Neural progenitor cell (in vitro differentiated cells): ENCODE results near the gene SLC25A26. TPM values are rescaled to one million over a fixed set of nuclear protein-coding genes. Genes with fewer than 3 reads are reported as not detected.
"Not testable (repeated sequence)": the region's sequence is repeated elsewhere in the genome, so short reads cannot be mapped to it uniquely, and the experiment has no call there.

Experiments used
- DNase-seq: peaks from one replicate; pipeline ENCODE4 v3.0.0-alpha.2; 2016; ENCODE audit warnings: low spot score
- H2AFZ ChIP-seq: fragments of 200-600 bp; sonication (generic); replicated peaks from 2 replicates; pipeline ENCODE4 v1.6.1; 2016; ENCODE audit warnings: antibody characterized with exemption
- H3F3A ChIP-seq: fragments of 200-600 bp; sonication (generic); 2 replicates; pipeline ENCODE4 v1.6.1; 2016; ENCODE audit warnings: antibody characterized with exemption, low read depth
- H3K27ac ChIP-seq: fragments of 200-600 bp; sonication (generic); 2 replicates; pipeline ENCODE4 v1.5.1; 2016; ENCODE audit warnings: mild to moderate bottlenecking
- H3K27me3 ChIP-seq: fragments of 200-600 bp; sonication (generic); 2 replicates; pipeline ENCODE4 v1.6.1; 2016; ENCODE audit warnings: mild to moderate bottlenecking, moderate library complexity
- H3K36me3 ChIP-seq: fragments of 200-600 bp; sonication (generic); 2 replicates; pipeline ENCODE4 v1.5.1; 2016
- H3K4me1 ChIP-seq: fragments of 200-600 bp; sonication (generic); 2 replicates; pipeline ENCODE4 v1.6.1; 2016; ENCODE audit warnings: mixed run types
- H3K4me2 ChIP-seq: fragments of 200-600 bp; sonication (generic); 2 replicates; pipeline ENCODE4 v1.6.1; 2016
- H3K4me3 ChIP-seq: fragments of 200-600 bp; sonication (generic); 2 replicates; pipeline ENCODE4 v1.5.1; 2016
- H3K79me2 ChIP-seq: fragments of 200-600 bp; sonication (generic); 2 replicates; pipeline ENCODE4 v1.6.1; 2016; ENCODE audit warnings: low read depth
- H3K9ac ChIP-seq: fragments of 200-600 bp; sonication (generic); 2 replicates; pipeline ENCODE4 v1.6.1; 2016
- H3K9me3 ChIP-seq: fragments of 200-600 bp; sonication (generic); 2 replicates; pipeline ENCODE4 v1.5.1; 2016; ENCODE audit warnings: low read depth
- H4K20me1 ChIP-seq: fragments of 200-600 bp; sonication (generic); 2 replicates; pipeline ENCODE4 v1.6.1; 2016; ENCODE audit warnings: low read depth
- H3K27ac Mint-ChIP-seq: 3 replicates; pipeline ENCODE4 v1.8.0; 2021; ENCODE audit warnings: mixed read lengths
- H3K27me3 Mint-ChIP-seq: 2 replicates; pipeline ENCODE4 v1.8.0; 2022; ENCODE audit warnings: low read depth, mild to moderate bottlenecking, inconsistent platforms, moderate library complexity, mixed read lengths; ENCODE audit not compliant: insufficient read depth
- H3K36me3 Mint-ChIP-seq: 3 replicates; pipeline ENCODE4 v1.8.0; 2021; ENCODE audit warnings: mixed read lengths
- H3K4me1 Mint-ChIP-seq: 3 replicates; pipeline ENCODE4 v1.8.0; 2021; ENCODE audit warnings: mixed read lengths
- H3K4me3 Mint-ChIP-seq: 3 replicates; pipeline ENCODE4 v1.8.0; 2021; ENCODE audit warnings: mild to moderate bottlenecking, moderate library complexity, mixed read lengths
- H3K9me3 Mint-ChIP-seq: 3 replicates; pipeline ENCODE4 v1.8.0; 2020; ENCODE audit warnings: mixed read lengths
- EZH2 ChIP-seq: fragments of 200-600 bp; sonication (generic); IDR thresholded peaks from 2 replicates; pipeline ENCODE4 v1.6.1; 2017; ENCODE audit warnings: antibody characterized with exemption, mild to moderate bottlenecking, moderate library complexity
- EZH2phosphoT487 ChIP-seq: fragments of 200-600 bp; sonication (generic); IDR thresholded peaks from 2 replicates; pipeline ENCODE4 v1.6.1; 2017; ENCODE audit warnings: antibody characterized with exemption
- total RNA-seq: library from RNA; depleted of rRNA; stranded (reverse); fragments of >200 nt; gene quantifications from 2 replicates; pipeline ENCODE4 v1.2.3, GENCODE V29; 2015; ENCODE audit warnings: low replicate concordance
- TF ChIP-seq, protein P1 (sequence below): fragments of 200-600 bp; sonication (generic); IDR thresholded peaks from 2 replicates; pipeline ENCODE4 v1.5.1; 2017; ENCODE audit warnings: antibody characterized with exemption, mild to moderate bottlenecking

SLC25A26 gene
- total RNA-seq, 1 donor from 2014 or later, result 17.0 TPM

DNA sequence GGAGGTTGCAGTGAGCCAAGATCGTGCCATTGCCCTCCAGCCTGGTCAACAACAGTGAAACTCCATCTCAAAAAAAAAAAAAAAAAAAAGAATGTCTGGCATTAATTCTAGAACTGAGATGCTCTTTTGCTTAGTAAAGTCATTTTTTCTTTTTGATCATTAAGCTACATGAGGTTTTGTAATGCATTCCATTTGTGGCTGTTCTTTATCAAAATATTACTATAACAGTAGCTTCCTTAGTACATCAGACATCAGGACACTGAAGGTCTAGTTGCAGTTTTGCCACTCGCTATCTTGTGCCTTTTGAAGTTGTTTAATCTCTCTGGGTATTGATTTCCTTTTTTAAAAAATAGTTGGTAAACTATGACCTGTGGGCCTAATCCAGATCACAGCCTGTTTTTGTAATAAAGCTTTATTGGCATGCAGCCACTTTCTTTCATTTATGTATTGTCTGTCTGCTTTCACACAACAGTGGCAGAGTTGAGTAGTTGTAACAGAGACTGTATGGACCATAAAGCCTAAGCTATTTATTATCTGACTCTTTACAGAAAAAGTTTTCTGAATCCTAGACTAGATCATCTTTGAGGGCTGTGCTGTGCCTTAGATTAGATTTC is 76.6 kb downstream of the SLC25A26 start:
- H3K4me1 Mint-ChIP-seq, result peaks cover 41% of the 10 kb centered on the region
- no peak overlapping the region for H3K4me2 ChIP-seq
- H3K27me3 Mint-ChIP-seq, result peaks cover 6% of the 10 kb centered on the region
- no peaks in the 10 kb centered on the region for H3K27me3 ChIP-seq
- H3K27ac ChIP-seq, result no peak overlapping the region
- no peak overlapping the region for H3K4me3 Mint-ChIP-seq
- no peak overlapping the region for H3K9ac ChIP-seq
- H3K79me2 ChIP-seq, result no peaks in the 10 kb centered on the region
- no peak overlapping the region for H3K4me3 ChIP-seq
- no peak for DNase-seq
- H3F3A ChIP-seq, result no peaks in the 10 kb centered on the region
- no peak for TF ChIP-seq EZH2phosphoT487
- TF ChIP-seq, protein P1, sequence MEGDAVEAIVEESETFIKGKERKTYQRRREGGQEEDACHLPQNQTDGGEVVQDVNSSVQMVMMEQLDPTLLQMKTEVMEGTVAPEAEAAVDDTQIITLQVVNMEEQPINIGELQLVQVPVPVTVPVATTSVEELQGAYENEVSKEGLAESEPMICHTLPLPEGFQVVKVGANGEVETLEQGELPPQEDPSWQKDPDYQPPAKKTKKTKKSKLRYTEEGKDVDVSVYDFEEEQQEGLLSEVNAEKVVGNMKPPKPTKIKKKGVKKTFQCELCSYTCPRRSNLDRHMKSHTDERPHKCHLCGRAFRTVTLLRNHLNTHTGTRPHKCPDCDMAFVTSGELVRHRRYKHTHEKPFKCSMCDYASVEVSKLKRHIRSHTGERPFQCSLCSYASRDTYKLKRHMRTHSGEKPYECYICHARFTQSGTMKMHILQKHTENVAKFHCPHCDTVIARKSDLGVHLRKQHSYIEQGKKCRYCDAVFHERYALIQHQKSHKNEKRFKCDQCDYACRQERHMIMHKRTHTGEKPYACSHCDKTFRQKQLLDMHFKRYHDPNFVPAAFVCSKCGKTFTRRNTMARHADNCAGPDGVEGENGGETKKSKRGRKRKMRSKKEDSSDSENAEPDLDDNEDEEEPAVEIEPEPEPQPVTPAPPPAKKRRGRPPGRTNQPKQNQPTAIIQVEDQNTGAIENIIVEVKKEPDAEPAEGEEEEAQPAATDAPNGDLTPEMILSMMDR, result no peak
- TF ChIP-seq EZH2, result no peak
- H3K9me3 ChIP-seq, result no peaks in the 10 kb centered on the region
- no peaks in the 10 kb centered on the region for H3K9me3 Mint-ChIP-seq
- H4K20me1 ChIP-seq, result no peaks in the 10 kb centered on the region
- H3K27ac Mint-ChIP-seq, result no peak overlapping the region
- no peak overlapping the region for H2AFZ ChIP-seq
- no peaks in the 10 kb centered on the region for H3K36me3 ChIP-seq
- no peaks in the 10 kb centered on the region for H3K36me3 Mint-ChIP-seq
- no peaks in the 10 kb centered on the region for H3K4me1 ChIP-seq

DNA sequence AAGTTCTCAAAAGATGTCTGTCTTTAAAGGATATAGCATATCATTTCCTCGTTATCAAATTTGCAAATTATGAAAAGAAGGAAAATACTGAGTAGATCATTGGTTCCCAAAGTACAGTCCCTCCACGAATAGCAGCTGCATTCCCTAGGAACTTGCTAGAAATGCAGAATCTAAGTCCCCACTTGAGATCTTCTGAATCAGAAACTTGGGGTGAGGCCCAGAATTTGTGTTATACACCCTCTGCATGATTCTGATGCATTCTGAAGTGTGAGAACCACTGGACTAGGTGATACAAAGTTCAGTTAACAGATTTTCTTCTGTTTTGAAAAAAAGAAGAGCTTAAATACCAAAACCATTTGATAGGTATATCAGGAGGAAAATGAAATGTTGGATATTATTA is 77.1 kb downstream of the SLC25A26 start:
- H3K79me2 ChIP-seq, result no peaks in the 10 kb centered on the region
- no peak overlapping the region for H3K4me3 ChIP-seq
- Mint-ChIP-seq H3K4me3 (no peak overlapping the region), H3K36me3 (no peaks in the 10 kb centered on the region), H3K9me3 (no peaks in the 10 kb centered on the region), H3K27ac (no peak overlapping the region), H3K27me3 (peaks cover 6% of the 10 kb centered on the region), H3K4me1 (peaks cover 38% of the 10 kb centered on the region)
- H2AFZ ChIP-seq, result no peak overlapping the region
- H3K4me1 ChIP-seq, result no peaks in the 10 kb centered on the region
- DNase-seq, result no peak
- no peaks in the 10 kb centered on the region for H4K20me1 ChIP-seq
- H3F3A ChIP-seq, result no peaks in the 10 kb centered on the region
- no peaks in the 10 kb centered on the region for H3K9me3 ChIP-seq
- H3K9ac ChIP-seq, result no peak overlapping the region
- no peaks in the 10 kb centered on the region for H3K27me3 ChIP-seq
- no peak overlapping the region for H3K4me2 ChIP-seq
- no peaks in the 10 kb centered on the region for H3K36me3 ChIP-seq
- H3K27ac ChIP-seq, result no peak overlapping the region
- TF ChIP-seq EZH2phosphoT487 (no peak), EZH2 (no peak)
- TF ChIP-seq, protein P1, result no peak

DNA sequence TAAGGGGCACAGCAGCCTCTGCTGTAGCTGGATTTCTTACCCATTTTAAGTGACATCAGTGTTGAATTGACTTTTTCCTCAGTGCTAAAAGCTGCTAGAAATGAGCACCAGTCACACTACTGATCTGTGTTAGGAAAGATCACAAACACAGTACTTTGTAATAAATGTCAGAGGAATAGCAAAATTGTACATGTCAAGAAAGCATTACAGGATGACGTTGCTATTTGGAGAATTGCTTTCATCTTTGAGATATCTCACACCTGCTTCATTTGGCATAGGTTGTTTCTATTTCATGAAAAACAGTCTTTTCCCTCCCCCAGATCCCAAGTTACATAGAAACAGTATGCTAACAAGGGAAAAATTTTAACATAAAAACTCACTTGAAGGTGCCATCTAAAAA is 77.8 kb downstream of the SLC25A26 start:
- peak overlapping the region; percentile 42 for H3K27ac Mint-ChIP-seq

DNA sequence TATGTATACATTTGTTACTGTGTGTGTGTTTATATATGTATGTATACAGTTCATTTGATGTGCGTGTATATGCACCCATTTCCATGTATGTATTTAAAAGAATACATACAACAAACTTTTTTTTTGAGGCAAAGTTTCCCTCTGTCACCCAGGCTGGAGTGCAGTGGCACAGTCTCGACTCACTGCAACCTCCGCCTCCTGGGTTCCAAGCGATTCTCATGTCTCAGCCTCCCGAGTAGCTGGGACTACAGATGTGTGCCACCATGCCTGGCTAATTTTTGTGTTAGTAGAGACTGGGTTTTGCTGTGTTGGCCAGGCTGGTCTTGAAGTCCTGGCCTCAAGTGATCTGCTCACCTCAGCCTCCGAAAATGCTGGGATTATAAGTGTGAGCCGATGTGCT is 78.3 kb downstream of the SLC25A26 start:
- H2AFZ ChIP-seq, H3K27ac Mint-ChIP-seq, H3K4me3 ChIP-seq, H3K9me3 Mint-ChIP-seq, H3K36me3 ChIP-seq, H3K4me1 ChIP-seq, H3K9ac ChIP-seq, H3K9me3 ChIP-seq, H3K79me2 ChIP-seq, H3K4me3 Mint-ChIP-seq, H3F3A ChIP-seq, H3K36me3 Mint-ChIP-seq, H3K4me2 ChIP-seq, DNase-seq, H3K27me3 ChIP-seq, H3K27ac ChIP-seq, H3K27me3 Mint-ChIP-seq, H4K20me1 ChIP-seq: not testable (repeated sequence)
- H3K4me1 Mint-ChIP-seq, result peaks cover 44% of the 10 kb centered on the region

More for the DNA sequence above, 77.8 kb downstream of the SLC25A26 start:
- Histone ChIP-seq H3K27me3 (no peaks in the 10 kb centered on the region), H2AFZ (no peak overlapping the region), H3K4me2 (no peak overlapping the region), H3K9ac (no peak overlapping the region), H3F3A (no peaks in the 10 kb centered on the region), H3K79me2 (no peaks in the 10 kb centered on the region), H4K20me1 (no peaks in the 10 kb centered on the region), H3K27ac (no peak overlapping the region), H3K9me3 (no peaks in the 10 kb centered on the region), H3K36me3 (no peaks in the 10 kb centered on the region), H3K4me3 (no peak overlapping the region), H3K4me1 (no peaks in the 10 kb centered on the region)
- Mint-ChIP-seq H3K4me3 (no peak overlapping the region), H3K9me3 (no peaks in the 10 kb centered on the region), H3K27me3 (peaks cover 6% of the 10 kb centered on the region), H3K4me1 (peaks cover 43% of the 10 kb centered on the region), H3K36me3 (no peaks in the 10 kb centered on the region)
- TF ChIP-seq EZH2 (no peak), EZH2phosphoT487 (no peak)
- TF ChIP-seq, protein P1, result no peak
- DNase-seq, result no peak
